HepG2 (cell line): Measurements from ENCODE around the gene ARL14EP. TPM values are rescaled to one million over a fixed set of nuclear protein-coding genes. Genes with fewer than 3 reads are reported as not detected.

Source experiments
- ATF7 ChIP-seq, 2 experiments: fragments of 450-650 bp in 1 of 2; sonication (generic) in 1 of 2; formaldehyde crosslinking in 1 of 2; IDR thresholded peaks; 2 replicates each; pipeline versions ENCODE4 v1.4.0 to v1.6.1; 2016 to 2020; ENCODE audit warnings: antibody characterized with exemption in 1 of 2, mild to moderate bottlenecking in 1 of 2, missing genetic modification reagents in 1 of 2
- BHLHE40 ChIP-seq: IDR thresholded peaks from 2 replicates; pipeline ENCODE4 v1.6.1; 2011; ENCODE audit warnings: low read length, improper control_type of control experiment
- ELF4 ChIP-seq: sonication (generic); formaldehyde crosslinking; IDR thresholded peaks from 2 replicates; pipeline ENCODE4 v1.5.0; 2020; ENCODE audit warnings: missing genetic modification reagents, mild to moderate bottlenecking, moderate library complexity, borderline replicate concordance
- FOXA1 ChIP-seq, 2 experiments: fragments of 450-650 bp in 1 of 2; sonication (generic) in 1 of 2; formaldehyde crosslinking in 1 of 2; IDR thresholded peaks; 2 replicates each; pipeline versions ENCODE4 v1.4.0 to v1.6.1; 2016 to 2020; ENCODE audit warnings: missing genetic modification reagents in 1 of 2
- IKZF4 ChIP-seq: sonication (generic); formaldehyde crosslinking; IDR thresholded peaks from 2 replicates; pipeline ENCODE4 v1.5.1; 2020; ENCODE audit warnings: borderline replicate concordance, mild to moderate bottlenecking, low read depth, missing genetic modification reagents; ENCODE audit errors: not compliant biosample characterization
- KDM1A ChIP-seq: IDR thresholded peaks from 2 replicates; pipeline ENCODE4 v1.6.1; 2016; ENCODE audit warnings: missing compliant biosample characterization
- NKX3-1 ChIP-seq: sonication (generic); formaldehyde crosslinking; IDR thresholded peaks from 2 replicates; pipeline ENCODE4 v1.5.0; 2020; ENCODE audit warnings: missing genetic modification reagents
- POGZ ChIP-seq: sonication (generic); formaldehyde crosslinking; IDR thresholded peaks from 2 replicates; pipeline ENCODE4 v1.4.0; 2020; ENCODE audit warnings: mild to moderate bottlenecking, missing genetic modification reagents
- REL ChIP-seq: sonication (generic); formaldehyde crosslinking; conservative IDR thresholded peaks from 2 replicates; pipeline ENCODE4 v1.8.0; 2022; ENCODE audit warnings: mild to moderate bottlenecking, missing genetic modification reagents, moderate library complexity
- TP53 ChIP-seq: sonication (generic); formaldehyde crosslinking; conservative IDR thresholded peaks from 2 replicates; pipeline ENCODE4 v1.4.0; 2020; ENCODE audit warnings: missing genetic modification reagents
- ZFP1 ChIP-seq: IDR thresholded peaks from 2 replicates; pipeline ENCODE4 v1.6.1; 2016
- ZNF292 ChIP-seq: sonication (generic); formaldehyde crosslinking; IDR thresholded peaks from 2 replicates; pipeline ENCODE4 v1.8.1; 2022; ENCODE audit warnings: mild to moderate bottlenecking, low read depth, missing genetic modification reagents, borderline replicate concordance
- polyA plus RNA-seq, 8 experiments: library from polyadenylated mRNA; depleted of rRNA in 3 of 8; stranded (reverse) in 7 of 8; unstranded in 1 of 8; fragments of >200 nt; fragmentation: Illumina TruSeq in 4 of 8; extraction: Trizol in 4 of 8; gene quantifications; 2 replicates each; pipeline versions ENCODE4 v1.2.1 to v1.2.3, GENCODE V29; 2011 to 2016; ENCODE audit warnings: low read depth in 4 of 8, missing spikeins in 1 of 8, mixed read lengths in 1 of 8; ENCODE audit not compliant: insufficient read depth in 1 of 8
- total RNA-seq, 5 experiments: library from RNA; depleted of rRNA; stranded (reverse); fragments of >200 nt; fragmentation: Illumina TruSeq; extraction: Trizol; gene quantifications; 2 replicates each; pipeline ENCODE4 v1.2.3, GENCODE V29; 2016; ENCODE audit warnings: low read depth in 1 of 5
- TF ChIP-seq, protein P1 (sequence below): IDR thresholded peaks from 2 replicates; pipeline ENCODE4 v1.6.1; 2016; ENCODE audit warnings: low read depth, missing genetic modification reagents, missing compliant biosample characterization
- TF ChIP-seq, protein P2 (sequence below): IDR thresholded peaks from 2 replicates; pipeline ENCODE4 v1.6.1; 2016; ENCODE audit warnings: mild to moderate bottlenecking, missing biosample characterization, missing genetic modification reagents
- TF ChIP-seq, protein P3 (sequence below), 2 experiments: fragments of 450-650 bp in 1 of 2; sonication (generic) in 1 of 2; formaldehyde crosslinking; IDR thresholded peaks; 2 replicates each; pipeline versions ENCODE4 v1.5.0 to v1.8.0; 2020 to 2022; ENCODE audit warnings: mild to moderate bottlenecking in 1 of 2, missing genetic modification reagents in 1 of 2
- TF ChIP-seq, protein P4 (sequence below): sonication (generic); formaldehyde crosslinking; IDR thresholded peaks from 2 replicates; pipeline ENCODE4 v1.4.0; 2020; ENCODE audit warnings: mild to moderate bottlenecking, low read depth, missing genetic modification reagents
- TF ChIP-seq, protein P5 (sequence below): sonication (generic); formaldehyde crosslinking; IDR thresholded peaks from 2 replicates; pipeline ENCODE4 v1.4.0; 2020; ENCODE audit warnings: mild to moderate bottlenecking, missing genetic modification reagents
- TF ChIP-seq, protein P6 (sequence below): IDR thresholded peaks from 2 replicates; pipeline ENCODE4 v1.6.1; 2016; ENCODE audit warnings: missing compliant biosample characterization, missing genetic modification reagents, borderline replicate concordance

ARL14EP gene
- total and polyA plus RNA-seq, 2 of the 13 experiments (the other 11 are each of a cell fraction or from before 2014, with no cell fraction given): 9.8 to 15.4 TPM

DNA sequence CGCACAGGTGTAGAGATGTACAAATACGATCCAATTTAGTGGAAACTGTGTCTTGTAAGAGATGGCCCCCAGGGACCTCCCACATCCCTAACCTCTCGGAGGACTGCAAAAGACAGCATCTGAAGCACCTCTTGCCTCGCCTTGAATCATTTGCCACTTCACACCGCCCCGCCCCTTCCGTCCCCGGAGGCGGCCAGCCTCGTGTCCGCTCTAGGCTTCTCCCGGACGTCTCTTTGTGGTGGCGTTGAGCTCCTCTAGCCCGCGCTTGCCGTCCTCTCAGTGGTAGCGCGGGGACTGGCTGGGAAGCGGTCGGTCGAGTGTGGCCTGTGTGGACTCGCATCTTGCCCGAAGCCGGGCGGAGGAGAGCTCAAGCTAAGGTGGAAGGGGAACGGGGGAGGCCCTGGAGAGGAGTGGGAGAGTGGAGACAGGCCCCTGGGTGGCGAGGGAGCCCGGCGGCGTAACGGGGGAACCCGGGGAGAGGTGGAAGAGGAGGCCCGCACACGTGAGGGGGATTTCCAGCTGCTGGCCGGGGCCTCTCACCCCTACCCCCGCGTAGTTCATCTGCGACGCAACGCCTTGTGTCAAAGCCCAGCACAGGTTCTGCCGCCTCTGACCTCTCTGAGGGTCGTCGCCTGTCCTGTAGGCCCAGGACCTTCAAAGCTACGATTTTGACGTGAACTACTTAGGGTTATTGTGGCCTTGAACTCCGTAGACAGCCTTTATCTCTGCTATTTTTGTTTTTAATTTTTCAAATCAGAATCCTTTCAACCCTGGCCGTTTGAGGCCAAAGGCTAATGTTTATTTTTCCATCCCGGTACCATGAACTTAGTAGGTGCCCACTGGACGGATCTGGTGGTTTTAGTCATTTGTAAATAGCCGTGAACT, at the start of gene ARL14EP (continued):
- TF ChIP-seq, protein P1, sequence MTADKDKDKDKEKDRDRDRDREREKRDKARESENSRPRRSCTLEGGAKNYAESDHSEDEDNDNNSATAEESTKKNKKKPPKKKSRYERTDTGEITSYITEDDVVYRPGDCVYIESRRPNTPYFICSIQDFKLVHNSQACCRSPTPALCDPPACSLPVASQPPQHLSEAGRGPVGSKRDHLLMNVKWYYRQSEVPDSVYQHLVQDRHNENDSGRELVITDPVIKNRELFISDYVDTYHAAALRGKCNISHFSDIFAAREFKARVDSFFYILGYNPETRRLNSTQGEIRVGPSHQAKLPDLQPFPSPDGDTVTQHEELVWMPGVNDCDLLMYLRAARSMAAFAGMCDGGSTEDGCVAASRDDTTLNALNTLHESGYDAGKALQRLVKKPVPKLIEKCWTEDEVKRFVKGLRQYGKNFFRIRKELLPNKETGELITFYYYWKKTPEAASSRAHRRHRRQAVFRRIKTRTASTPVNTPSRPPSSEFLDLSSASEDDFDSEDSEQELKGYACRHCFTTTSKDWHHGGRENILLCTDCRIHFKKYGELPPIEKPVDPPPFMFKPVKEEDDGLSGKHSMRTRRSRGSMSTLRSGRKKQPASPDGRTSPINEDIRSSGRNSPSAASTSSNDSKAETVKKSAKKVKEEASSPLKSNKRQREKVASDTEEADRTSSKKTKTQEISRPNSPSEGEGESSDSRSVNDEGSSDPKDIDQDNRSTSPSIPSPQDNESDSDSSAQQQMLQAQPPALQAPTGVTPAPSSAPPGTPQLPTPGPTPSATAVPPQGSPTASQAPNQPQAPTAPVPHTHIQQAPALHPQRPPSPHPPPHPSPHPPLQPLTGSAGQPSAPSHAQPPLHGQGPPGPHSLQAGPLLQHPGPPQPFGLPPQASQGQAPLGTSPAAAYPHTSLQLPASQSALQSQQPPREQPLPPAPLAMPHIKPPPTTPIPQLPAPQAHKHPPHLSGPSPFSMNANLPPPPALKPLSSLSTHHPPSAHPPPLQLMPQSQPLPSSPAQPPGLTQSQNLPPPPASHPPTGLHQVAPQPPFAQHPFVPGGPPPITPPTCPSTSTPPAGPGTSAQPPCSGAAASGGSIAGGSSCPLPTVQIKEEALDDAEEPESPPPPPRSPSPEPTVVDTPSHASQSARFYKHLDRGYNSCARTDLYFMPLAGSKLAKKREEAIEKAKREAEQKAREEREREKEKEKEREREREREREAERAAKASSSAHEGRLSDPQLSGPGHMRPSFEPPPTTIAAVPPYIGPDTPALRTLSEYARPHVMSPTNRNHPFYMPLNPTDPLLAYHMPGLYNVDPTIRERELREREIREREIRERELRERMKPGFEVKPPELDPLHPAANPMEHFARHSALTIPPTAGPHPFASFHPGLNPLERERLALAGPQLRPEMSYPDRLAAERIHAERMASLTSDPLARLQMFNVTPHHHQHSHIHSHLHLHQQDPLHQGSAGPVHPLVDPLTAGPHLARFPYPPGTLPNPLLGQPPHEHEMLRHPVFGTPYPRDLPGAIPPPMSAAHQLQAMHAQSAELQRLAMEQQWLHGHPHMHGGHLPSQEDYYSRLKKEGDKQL: 0 out of 2 replicates have a peak, but pooled peaks have one; percentile 18
- TF ChIP-seq, protein P2, sequence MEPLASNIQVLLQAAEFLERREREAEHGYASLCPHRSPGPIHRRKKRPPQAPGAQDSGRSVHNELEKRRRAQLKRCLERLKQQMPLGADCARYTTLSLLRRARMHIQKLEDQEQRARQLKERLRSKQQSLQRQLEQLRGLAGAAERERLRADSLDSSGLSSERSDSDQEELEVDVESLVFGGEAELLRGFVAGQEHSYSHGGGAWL: peak; percentile 92
- peak; percentile 44; the same call in 1 of the 2 replicates for TF ChIP-seq ELF4 (CRISPR knock-in tag)
- TF ChIP-seq, protein P3, sequence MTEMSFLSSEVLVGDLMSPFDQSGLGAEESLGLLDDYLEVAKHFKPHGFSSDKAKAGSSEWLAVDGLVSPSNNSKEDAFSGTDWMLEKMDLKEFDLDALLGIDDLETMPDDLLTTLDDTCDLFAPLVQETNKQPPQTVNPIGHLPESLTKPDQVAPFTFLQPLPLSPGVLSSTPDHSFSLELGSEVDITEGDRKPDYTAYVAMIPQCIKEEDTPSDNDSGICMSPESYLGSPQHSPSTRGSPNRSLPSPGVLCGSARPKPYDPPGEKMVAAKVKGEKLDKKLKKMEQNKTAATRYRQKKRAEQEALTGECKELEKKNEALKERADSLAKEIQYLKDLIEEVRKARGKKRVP (CRISPR knock-in tag; IDR thresholded peaks at IDR 0.05): peak in 1 of 2 experiments; percentile 87; a peak in 2 of 4 replicates
- TF ChIP-seq ZNF292: peak; percentile 83
- TF ChIP-seq KDM1A (CRISPR knock-in tag): no peak
- no peak for TF ChIP-seq FOXA1 (IDR thresholded peaks at IDR 0.05)
- no peak for TF ChIP-seq FOXA1 (CRISPR knock-in tag; IDR thresholded peaks at IDR 0.05)
- TF ChIP-seq NKX3-1 (CRISPR knock-in tag): peak; percentile 78
- peak; percentile 76; the same call in 1 of the 2 replicates for TF ChIP-seq BHLHE40
- TF ChIP-seq, protein P4, sequence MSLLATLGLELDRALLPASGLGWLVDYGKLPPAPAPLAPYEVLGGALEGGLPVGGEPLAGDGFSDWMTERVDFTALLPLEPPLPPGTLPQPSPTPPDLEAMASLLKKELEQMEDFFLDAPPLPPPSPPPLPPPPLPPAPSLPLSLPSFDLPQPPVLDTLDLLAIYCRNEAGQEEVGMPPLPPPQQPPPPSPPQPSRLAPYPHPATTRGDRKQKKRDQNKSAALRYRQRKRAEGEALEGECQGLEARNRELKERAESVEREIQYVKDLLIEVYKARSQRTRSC (CRISPR knock-in tag): peak; percentile 86; the same call in 1 of the 2 replicates
- TF ChIP-seq REL (CRISPR knock-in tag): peak; percentile 92
- TF ChIP-seq, protein P5, sequence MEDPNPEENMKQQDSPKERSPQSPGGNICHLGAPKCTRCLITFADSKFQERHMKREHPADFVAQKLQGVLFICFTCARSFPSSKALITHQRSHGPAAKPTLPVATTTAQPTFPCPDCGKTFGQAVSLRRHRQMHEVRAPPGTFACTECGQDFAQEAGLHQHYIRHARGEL (CRISPR knock-in tag): no peak
- peak; percentile 67; the same call in 1 of the 2 replicates for TF ChIP-seq TP53 (CRISPR knock-in tag)
- TF ChIP-seq, protein P6, sequence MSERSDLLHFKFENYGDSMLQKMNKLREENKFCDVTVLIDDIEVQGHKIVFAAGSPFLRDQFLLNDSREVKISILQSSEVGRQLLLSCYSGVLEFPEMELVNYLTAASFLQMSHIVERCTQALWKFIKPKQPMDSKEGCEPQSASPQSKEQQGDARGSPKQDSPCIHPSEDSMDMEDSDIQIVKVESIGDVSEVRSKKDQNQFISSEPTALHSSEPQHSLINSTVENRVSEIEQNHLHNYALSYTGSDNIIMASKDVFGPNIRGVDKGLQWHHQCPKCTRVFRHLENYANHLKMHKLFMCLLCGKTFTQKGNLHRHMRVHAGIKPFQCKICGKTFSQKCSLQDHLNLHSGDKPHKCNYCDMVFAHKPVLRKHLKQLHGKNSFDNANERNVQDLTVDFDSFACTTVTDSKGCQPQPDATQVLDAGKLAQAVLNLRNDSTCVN (CRISPR knock-in tag): peak; percentile 74; the same call in 1 of the 2 replicates
- peak; percentile 41 for TF ChIP-seq IKZF4 (CRISPR knock-in tag)
- no peak for TF ChIP-seq ATF7 (IDR thresholded peaks at IDR 0.05)
- peak; percentile 49; the same call in 1 of the 2 replicates for TF ChIP-seq ATF7 (CRISPR knock-in tag; IDR thresholded peaks at IDR 0.05)
- TF ChIP-seq POGZ (CRISPR knock-in tag): peak; percentile 97
- TF ChIP-seq ZFP1 (CRISPR knock-in tag): 0 out of 2 replicates have a peak, but pooled peaks have one; percentile 50
